Body of pancreas (tissue), 4 donors: Measurements from ENCODE around the gene ERC1.

Experiments used
- POLR2A ChIP-seq, 3 donors: fragments of 450-650 bp; IDR thresholded peaks; one replicate each; pipeline ENCODE4 v1.6.1; 2016; ENCODE audit warnings: antibody characterized with exemption in 3 of 3, mild to moderate bottlenecking in 2 of 3
- TF ChIP-seq, protein P1 (sequence below), 7 experiments: fragments of 450-650 bp in 4 of 7; fragments of 200-600 bp in 3 of 7; sonication (generic) in 3 of 7; IDR thresholded peaks; one replicate each; pipeline ENCODE4 v1.5.1; 2016 to 2019; ENCODE audit warnings: antibody characterized with exemption in 7 of 7

DNA sequence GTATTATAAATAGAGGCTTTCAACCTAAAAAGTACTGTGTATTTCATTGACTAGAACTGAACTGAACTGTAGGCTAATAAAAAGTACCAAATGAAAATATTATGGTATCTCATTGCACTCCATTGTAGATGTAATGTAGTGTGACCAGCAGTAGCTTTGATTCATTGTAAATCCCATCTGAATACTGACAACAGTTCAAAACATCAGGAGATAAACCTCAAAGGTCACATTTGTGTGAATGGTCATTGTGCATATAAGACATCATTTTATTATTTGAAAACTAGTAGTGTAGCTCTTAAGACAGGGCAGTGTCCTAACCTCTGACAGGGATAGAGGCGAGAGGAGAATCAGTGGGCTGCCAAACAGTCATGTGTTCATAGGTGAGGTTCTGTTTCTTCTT, 316.8 kb downstream of the ERC1 start:
- no peak for TF ChIP-seq POLR2A (IDR thresholded peaks at IDR 0.05)
- TF ChIP-seq, protein P1, sequence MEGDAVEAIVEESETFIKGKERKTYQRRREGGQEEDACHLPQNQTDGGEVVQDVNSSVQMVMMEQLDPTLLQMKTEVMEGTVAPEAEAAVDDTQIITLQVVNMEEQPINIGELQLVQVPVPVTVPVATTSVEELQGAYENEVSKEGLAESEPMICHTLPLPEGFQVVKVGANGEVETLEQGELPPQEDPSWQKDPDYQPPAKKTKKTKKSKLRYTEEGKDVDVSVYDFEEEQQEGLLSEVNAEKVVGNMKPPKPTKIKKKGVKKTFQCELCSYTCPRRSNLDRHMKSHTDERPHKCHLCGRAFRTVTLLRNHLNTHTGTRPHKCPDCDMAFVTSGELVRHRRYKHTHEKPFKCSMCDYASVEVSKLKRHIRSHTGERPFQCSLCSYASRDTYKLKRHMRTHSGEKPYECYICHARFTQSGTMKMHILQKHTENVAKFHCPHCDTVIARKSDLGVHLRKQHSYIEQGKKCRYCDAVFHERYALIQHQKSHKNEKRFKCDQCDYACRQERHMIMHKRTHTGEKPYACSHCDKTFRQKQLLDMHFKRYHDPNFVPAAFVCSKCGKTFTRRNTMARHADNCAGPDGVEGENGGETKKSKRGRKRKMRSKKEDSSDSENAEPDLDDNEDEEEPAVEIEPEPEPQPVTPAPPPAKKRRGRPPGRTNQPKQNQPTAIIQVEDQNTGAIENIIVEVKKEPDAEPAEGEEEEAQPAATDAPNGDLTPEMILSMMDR (IDR thresholded peaks at IDR 0.05): no peak
